ENCODE measurements around the gene PNMA8A.

GRCh38 chr19:46503848-46504453, 32.6 kb upstream of the PNMA8A start:
- TF ChIP-seq, protein P1, sequence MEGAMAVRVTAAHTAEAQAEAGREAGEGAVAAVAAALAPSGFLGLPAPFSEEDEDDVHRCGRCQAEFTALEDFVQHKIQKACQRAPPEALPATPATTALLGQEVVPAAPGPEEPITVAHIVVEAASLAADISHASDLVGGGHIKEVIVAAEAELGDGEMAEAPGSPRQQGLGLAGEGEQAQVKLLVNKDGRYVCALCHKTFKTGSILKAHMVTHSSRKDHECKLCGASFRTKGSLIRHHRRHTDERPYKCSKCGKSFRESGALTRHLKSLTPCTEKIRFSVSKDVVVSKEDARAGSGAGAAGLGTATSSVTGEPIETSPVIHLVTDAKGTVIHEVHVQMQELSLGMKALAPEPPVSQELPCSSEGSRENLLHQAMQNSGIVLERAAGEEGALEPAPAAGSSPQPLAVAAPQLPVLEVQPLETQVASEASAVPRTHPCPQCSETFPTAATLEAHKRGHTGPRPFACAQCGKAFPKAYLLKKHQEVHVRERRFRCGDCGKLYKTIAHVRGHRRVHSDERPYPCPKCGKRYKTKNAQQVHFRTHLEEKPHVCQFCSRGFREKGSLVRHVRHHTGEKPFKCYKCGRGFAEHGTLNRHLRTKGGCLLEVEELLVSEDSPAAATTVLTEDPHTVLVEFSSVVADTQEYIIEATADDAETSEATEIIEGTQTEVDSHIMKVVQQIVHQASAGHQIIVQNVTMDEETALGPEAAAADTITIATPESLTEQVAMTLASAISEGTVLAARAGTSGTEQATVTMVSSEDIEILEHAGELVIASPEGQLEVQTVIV (IDR thresholded peaks at IDR 0.05; ENCODE audit: borderline replicate concordance, partially characterized antibody): no peak
- TF ChIP-seq SPI1 (IDR thresholded peaks at IDR 0.05; ENCODE audit: borderline replicate concordance, insufficient read depth, low read depth, low read length) (no peak), POLR2A (IDR thresholded peaks at IDR 0.05; ENCODE audit: low read depth, low read length) (no peak), CBFB (IDR thresholded peaks at IDR 0.05; ENCODE audit: low read depth) (no peak), HDAC2 (IDR thresholded peaks at IDR 0.05) (no peak), BHLHE40 (IDR thresholded peaks at IDR 0.05; ENCODE audit: borderline replicate concordance in 1 of 2, low read depth in 2 of 2, low read length in 1 of 2) (no peak)

Data from GM12878 (cell line).